Daoy (cell line): ENCODE data around the gene TMED8. TPM values are rescaled to one million over a fixed set of nuclear protein-coding genes. Genes with fewer than 3 reads are reported as not detected.

Experiments
- DNase-seq: peaks from one replicate; pipeline ENCODE4 v3.0.0-alpha.2; 2015; ENCODE audit warnings: low read depth
- total RNA-seq: library from RNA; depleted of rRNA; stranded (reverse); fragments of >200 nt; shearing (Covaris generic); gene quantifications from 2 replicates; pipeline ENCODE4 v1.2.3, GENCODE V29; 2014; rRNA removed

Gene TMED8
- total RNA-seq, 1 experiment from 2014 or later: 17.2 TPM

DNA sequence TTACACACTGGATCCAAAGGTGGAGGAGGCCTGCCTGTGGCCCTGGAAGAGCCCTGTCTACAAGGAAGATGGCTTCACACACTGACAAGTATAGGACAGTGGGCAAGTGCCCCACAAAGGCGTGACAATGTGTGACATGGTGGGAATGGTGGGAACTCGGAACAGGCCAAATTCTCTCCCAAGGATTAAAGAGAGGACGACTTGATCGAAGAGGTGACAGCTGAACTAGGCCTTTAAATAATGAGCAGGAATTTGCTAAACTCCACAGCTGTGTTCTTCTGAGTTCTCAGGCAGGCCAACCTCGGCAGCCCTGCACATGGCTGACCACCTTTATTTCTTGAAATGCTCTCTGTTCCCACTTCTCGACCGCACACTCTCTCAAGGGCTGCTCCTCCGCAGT lies 80.0 kb downstream of the TMED8 start:
- no peak for DNase-seq

DNA sequence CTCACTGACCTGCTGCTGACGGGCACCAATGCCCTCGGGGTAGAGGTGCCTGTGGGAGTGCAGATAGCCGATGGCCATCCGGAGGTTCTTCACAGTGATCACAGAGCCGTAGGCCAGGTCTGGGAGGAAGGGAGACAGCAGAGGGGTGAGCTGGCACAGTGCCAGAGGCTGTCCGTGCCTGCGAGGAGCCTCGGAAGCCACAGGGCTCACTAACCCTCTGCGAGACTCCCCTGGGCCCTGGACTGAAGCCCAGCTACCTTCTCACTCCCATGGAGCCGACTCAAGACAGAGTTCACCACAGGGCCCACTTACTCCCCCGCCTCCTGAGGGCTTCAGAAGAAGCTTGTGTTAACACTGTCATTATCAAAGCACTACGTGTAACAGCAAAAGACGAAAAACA lies 80.7 kb downstream of the TMED8 start:
- DNase-seq: no peak

DNA sequence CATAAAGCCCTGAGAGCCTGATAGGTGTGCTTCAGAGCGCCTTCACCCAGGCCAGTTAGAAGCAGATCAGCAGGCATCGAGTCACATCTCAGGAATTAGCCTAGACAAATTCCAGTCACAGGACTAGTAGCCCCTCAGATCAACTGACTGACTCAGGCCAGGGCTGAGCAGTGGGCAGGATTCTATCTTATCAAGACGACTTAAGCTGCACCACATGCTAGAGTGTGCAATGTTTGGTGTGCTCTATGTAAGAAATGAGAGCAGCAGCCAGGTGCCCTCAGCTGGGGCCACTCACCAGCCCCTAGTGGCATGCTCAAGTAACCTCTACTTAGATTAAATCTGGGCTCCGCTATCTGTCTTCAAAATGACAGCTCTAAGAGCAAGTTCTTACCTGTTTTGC lies 86.2 kb downstream of the TMED8 start:
- DNase-seq: no peak

DNA sequence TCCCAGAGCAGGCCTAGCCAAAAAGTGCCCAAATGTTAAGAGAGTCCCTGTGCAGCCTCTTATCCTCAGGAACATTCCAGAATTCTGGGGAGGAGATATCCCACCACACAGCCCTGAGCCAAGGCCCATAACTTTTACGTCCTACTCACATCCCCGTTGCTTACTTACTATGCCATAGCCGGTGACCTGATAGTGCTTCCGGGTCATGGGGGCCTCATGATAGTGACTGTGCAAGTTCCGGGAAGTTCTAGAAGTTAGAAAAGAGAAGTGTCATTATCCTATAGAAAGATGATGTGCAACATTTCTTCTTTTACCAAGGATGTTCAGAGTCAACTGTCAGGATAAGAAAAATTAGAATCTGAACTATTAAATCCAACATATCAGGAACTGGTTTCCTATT lies 90.3 kb downstream of the TMED8 start:
- no peak for DNase-seq

Other genes with a start within 250 kb of the TMED8 start
- not detected in 2 replicates for gene ZDHHC22, start 235.3 kb downstream of the TMED8 start, total RNA-seq
- 0.06 and 0.63 TPM in 2 replicates for gene TMEM63C, start 195.3 kb downstream of the TMED8 start, total RNA-seq
- gene NGB, start 105.9 kb downstream of the TMED8 start, total RNA-seq: not detected in 2 replicates
- gene POMT2, start 56.2 kb downstream of the TMED8 start, total RNA-seq: 11.7 and 23.5 TPM in 2 replicates
- gene GSTZ1, start 56.1 kb downstream of the TMED8 start, total RNA-seq: 48.9 and 78.4 TPM in 2 replicates
- 3.0 and 4.5 TPM in 2 replicates for gene SAMD15, start 285 bp upstream of the TMED8 start, total RNA-seq
- gene NOXRED1, start 46.4 kb upstream of the TMED8 start, total RNA-seq: 1.3 and 1.4 TPM in 2 replicates
- 28.4 and 30.2 TPM in 2 replicates for gene VIPAS39, start 80.5 kb upstream of the TMED8 start, total RNA-seq
- gene AHSA1, start 81.0 kb upstream of the TMED8 start, total RNA-seq: 440 and 534 TPM in 2 replicates
- 1.3 TPM in 1 of 2 replicates, not detected in the other for gene ISM2, start 121.7 kb upstream of the TMED8 start, total RNA-seq
- 19.5 and 26.3 TPM in 2 replicates for gene SPTLC2, start 239.5 kb upstream of the TMED8 start, total RNA-seq